SU-DHL-6 (cell line): ENCODE results near the gene PIBF1.

Experiments used
- EZH2phosphoT487 ChIP-seq: fragments of 200-600 bp; sonication (generic), shearing (Covaris generic); conservative IDR thresholded peaks from 2 replicates; pipeline ENCODE4 v1.6.1; 2018; ENCODE audit warnings: mild to moderate bottlenecking, antibody characterized with exemption, low read length, moderate library complexity, mixed read lengths
- TF ChIP-seq, protein P1 (sequence below): fragments of 200-600 bp; sonication (generic); IDR thresholded peaks from one replicate; pipeline ENCODE4 v1.5.1; 2017; ENCODE audit warnings: antibody characterized with exemption, mild to moderate bottlenecking, low read length, moderate library complexity; ENCODE audit not compliant: insufficient read depth, poor library complexity, severe bottlenecking

DNA sequence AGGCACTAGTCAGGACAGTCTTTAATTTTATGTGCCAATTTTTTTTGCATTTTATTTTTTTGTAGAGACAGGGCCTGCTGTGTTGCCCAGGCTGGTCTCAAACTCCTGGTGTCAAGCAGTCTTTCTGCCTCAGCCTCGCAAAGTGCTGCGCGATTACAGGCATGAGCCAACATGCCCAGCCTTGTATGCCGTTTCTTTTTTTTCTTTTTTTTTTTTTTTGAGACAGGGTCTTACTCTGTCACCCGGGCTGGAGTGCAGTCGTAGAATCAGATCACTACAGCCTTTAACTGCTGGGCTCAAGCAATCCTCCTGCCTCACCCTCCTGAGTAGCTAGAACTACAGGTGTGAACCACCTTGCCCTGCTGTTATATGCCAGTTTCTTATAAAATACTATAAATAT, 27.8 kb upstream of the PIBF1 start:
- TF ChIP-seq, protein P1, sequence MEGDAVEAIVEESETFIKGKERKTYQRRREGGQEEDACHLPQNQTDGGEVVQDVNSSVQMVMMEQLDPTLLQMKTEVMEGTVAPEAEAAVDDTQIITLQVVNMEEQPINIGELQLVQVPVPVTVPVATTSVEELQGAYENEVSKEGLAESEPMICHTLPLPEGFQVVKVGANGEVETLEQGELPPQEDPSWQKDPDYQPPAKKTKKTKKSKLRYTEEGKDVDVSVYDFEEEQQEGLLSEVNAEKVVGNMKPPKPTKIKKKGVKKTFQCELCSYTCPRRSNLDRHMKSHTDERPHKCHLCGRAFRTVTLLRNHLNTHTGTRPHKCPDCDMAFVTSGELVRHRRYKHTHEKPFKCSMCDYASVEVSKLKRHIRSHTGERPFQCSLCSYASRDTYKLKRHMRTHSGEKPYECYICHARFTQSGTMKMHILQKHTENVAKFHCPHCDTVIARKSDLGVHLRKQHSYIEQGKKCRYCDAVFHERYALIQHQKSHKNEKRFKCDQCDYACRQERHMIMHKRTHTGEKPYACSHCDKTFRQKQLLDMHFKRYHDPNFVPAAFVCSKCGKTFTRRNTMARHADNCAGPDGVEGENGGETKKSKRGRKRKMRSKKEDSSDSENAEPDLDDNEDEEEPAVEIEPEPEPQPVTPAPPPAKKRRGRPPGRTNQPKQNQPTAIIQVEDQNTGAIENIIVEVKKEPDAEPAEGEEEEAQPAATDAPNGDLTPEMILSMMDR: no peak
- TF ChIP-seq EZH2phosphoT487: no peak
